Stimulated activated CD4-positive, alpha-beta T cell treated with anti-CD3 and anti-CD28 coated beads, Interleukin-2, amount 100 ng/mL, for 24 hours (primary cell): ENCODE measurements around the gene COX6B2.

Source experiments
- DNase-seq, 2 donors: peaks; one replicate each; pipeline ENCODE4 v3.0.0-alpha.2; 2020

The COX6B2 gene

GRCh38 chr19:55362174-55362989 is 7.9 kb upstream of the COX6B2 start:
- DNase-seq: no peak

- DNase-seq: no peak
Measured at GRCh38 chr19:55360902-55361301, 6.4 kb upstream of the COX6B2 start.

GRCh38 chr19:55358943-55359908 is 4.7 kb upstream of the COX6B2 start:
- no peak for DNase-seq

- no peak for DNase-seq
Measured at GRCh38 chr19:55358493-55358892, 4.0 kb upstream of the COX6B2 start.

GRCh38 chr19:55355213-55355821 is 798 bp upstream of the COX6B2 start:
- no peak for DNase-seq

- DNase-seq: peak; percentile 65 to 74
Measured at GRCh38 chr19:55353803-55354697, 469 bp downstream of the COX6B2 start.

- DNase-seq: no peak
Measured at GRCh38 chr19:55353356-55353802, 1.1 kb downstream of the COX6B2 start.

GRCh38 chr19:55352549-55353145 is 1.9 kb downstream of the COX6B2 start:
- DNase-seq: no peak

- DNase-seq: no peak
Measured at GRCh38 chr19:55352040-55352439, 2.5 kb downstream of the COX6B2 start.

- DNase-seq: no peak
Measured at GRCh38 chr19:55350620-55351315, 3.8 kb downstream of the COX6B2 start.

GRCh38 chr19:55348317-55349034 is 6.0 kb downstream of the COX6B2 start:
- DNase-seq: no peak

- DNase-seq: no peak
Measured at GRCh38 chr19:55347442-55348009, 7.0 kb downstream of the COX6B2 start.

GRCh38 chr19:55346725-55347441 is 7.6 kb downstream of the COX6B2 start:
- DNase-seq: no peak

- no peak for DNase-seq
Measured at GRCh38 chr19:55345818-55346724, 8.4 kb downstream of the COX6B2 start.

- DNase-seq: no peak
Measured at GRCh38 chr19:55345101-55345817, 9.3 kb downstream of the COX6B2 start.

- DNase-seq: no peak
Measured at GRCh38 chr19:55344444-55344843, 10.1 kb downstream of the COX6B2 start.
